ENCODE results near the gene MCFD2.

DNA sequence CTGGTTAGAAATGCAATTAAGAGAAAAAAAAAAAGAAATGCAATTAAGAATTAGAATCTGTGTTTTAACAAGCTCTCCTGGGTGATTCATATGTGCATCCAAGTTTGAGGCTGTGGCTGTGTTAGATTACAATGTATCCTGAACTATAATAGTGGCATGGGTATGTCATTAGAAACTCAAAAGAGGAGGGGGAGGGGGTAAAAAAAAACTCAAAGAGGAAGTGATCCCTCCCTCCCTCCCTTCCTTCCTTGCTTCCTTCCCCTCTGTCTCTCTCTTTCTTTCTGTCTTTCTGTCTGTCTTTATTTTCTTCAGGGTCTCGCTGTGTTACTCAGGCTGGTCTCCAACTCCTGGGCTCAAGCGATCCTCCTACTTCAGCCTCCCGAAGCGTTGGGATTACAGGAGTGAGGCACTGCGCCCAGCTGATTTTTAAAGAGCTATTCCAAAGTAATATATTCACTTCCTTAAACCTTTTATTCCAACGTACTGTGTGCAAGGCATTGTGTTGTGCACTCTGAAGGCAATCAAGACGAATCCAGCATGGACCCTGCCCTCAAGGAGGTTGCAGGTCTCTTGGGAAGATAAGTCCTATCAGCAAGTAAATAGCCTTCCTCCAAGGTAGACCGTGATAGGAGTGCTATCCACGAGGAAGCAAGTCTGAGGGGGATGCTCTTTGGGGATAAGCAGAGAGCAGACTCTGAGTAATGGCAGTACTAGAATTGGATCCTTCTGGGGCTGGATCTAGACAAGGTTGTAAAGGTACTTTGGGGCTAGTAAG, 35.9 kb upstream of the MCFD2 start:
- TF ChIP-seq, protein P1, sequence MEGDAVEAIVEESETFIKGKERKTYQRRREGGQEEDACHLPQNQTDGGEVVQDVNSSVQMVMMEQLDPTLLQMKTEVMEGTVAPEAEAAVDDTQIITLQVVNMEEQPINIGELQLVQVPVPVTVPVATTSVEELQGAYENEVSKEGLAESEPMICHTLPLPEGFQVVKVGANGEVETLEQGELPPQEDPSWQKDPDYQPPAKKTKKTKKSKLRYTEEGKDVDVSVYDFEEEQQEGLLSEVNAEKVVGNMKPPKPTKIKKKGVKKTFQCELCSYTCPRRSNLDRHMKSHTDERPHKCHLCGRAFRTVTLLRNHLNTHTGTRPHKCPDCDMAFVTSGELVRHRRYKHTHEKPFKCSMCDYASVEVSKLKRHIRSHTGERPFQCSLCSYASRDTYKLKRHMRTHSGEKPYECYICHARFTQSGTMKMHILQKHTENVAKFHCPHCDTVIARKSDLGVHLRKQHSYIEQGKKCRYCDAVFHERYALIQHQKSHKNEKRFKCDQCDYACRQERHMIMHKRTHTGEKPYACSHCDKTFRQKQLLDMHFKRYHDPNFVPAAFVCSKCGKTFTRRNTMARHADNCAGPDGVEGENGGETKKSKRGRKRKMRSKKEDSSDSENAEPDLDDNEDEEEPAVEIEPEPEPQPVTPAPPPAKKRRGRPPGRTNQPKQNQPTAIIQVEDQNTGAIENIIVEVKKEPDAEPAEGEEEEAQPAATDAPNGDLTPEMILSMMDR (IDR thresholded peaks at IDR 0.05; ENCODE audit: low read depth, low read length), result no peak
- TF ChIP-seq POLR2A (IDR thresholded peaks at IDR 0.05; ENCODE audit: extremely low read depth, insufficient read length), result no peak

All from NB4 (cell line).